Sigmoid colon (tissue), 7 donors: ENCODE measurements around the gene ZFYVE28. TPM values are rescaled to one million over a fixed set of nuclear protein-coding genes. Genes with fewer than 3 reads are reported as not detected.

Experiments used
- DNase-seq: peaks from one replicate; pipeline ENCODE4 v3.0.0-alpha.2; 2019
- H3K27ac ChIP-seq, 4 donors: fragments of 200-600 bp; sonication (generic); one replicate each; pipeline ENCODE4 v1.5.1; 2016 to 2019; ENCODE audit warnings: mild to moderate bottlenecking in 1 of 4
- H3K27me3 ChIP-seq, 3 donors: fragments of 200-600 bp; sonication (generic); one replicate each; pipeline ENCODE4 v1.5.1; 2019; ENCODE audit warnings: mild to moderate bottlenecking in 1 of 3
- H3K36me3 ChIP-seq, 4 donors: fragments of 200-600 bp; sonication (generic); one replicate each; pipeline ENCODE4 v1.5.1; 2016 to 2019
- H3K4me1 ChIP-seq, 4 donors: fragments of 200-600 bp; sonication (generic); one replicate each; pipeline ENCODE4 v1.5.1; 2017 to 2019
- H3K4me3 ChIP-seq, 4 donors: fragments of 200-600 bp; sonication (generic); one replicate each; pipeline ENCODE4 v1.5.1; 2017 to 2019; ENCODE audit warnings: mild to moderate bottlenecking in 2 of 4, moderate library complexity in 1 of 4
- H3K9me3 ChIP-seq, 4 donors: fragments of 200-600 bp in 3 of 4; sonication (generic) in 3 of 4; one replicate each; pipeline versions ENCODE4 v1.5.1 to v1.6.1; 2013 to 2019
- CTCF ChIP-seq, 4 experiments: fragments of 450-650 bp in 3 of 4; fragments of 200-600 bp in 1 of 4; IDR thresholded peaks; one replicate each; pipeline ENCODE4 v1.5.1; 2016 to 2019; ENCODE audit warnings: antibody characterized with exemption in 4 of 4, mild to moderate bottlenecking in 3 of 4, moderate library complexity in 2 of 4
- EP300 ChIP-seq, 4 donors: sonication (generic); formaldehyde crosslinking; IDR thresholded peaks; one replicate each; pipeline ENCODE4 v1.6.1; 2017; ENCODE audit warnings: antibody characterized with exemption in 4 of 4
- POLR2A ChIP-seq, 2 donors: fragments of 450-650 bp; IDR thresholded peaks; one replicate each; pipeline ENCODE4 v1.6.1; 2016; ENCODE audit warnings: antibody characterized with exemption in 2 of 2, mild to moderate bottlenecking in 2 of 2, moderate library complexity in 2 of 2
- POLR2AphosphoS5 ChIP-seq, 4 donors: sonication (generic); formaldehyde crosslinking; IDR thresholded peaks; one replicate each; pipeline ENCODE4 v1.6.1; 2017; ENCODE audit warnings: antibody characterized with exemption in 4 of 4
- WGBS, 2 donors: extraction: QIAGEN DNeasy Blood & Tissue Kit; methylation state at CpG; one replicate each; pipeline ENCODE4 v1.1.7; 2013; 5-methylcytosine and 5-hydroxymethylcytosine counted together
- intact Hi-C: fragments of 100-400 bp; cut with DNase I; formaldehyde crosslinking; loops from one replicate; pipeline ENCODE4 v1.15.1; 2023
- polyA plus RNA-seq, 3 donors: library from polyadenylated mRNA; stranded (reverse); fragments of 200-250 nt; gene quantifications; one replicate each; pipeline ENCODE4 v1.2.3, GENCODE V29; 2013
- total RNA-seq, 4 donors: library from RNA; depleted of rRNA; stranded (reverse); fragments of >200 nt; gene quantifications; one replicate each; pipeline ENCODE4 v1.1.0, GENCODE V29; 2016
- donor health status: healthy with polysubstance abuse.
- donor health status: Bipolar disorder and iron deficiency.
- donor health status: healthy.

ZFYVE28 gene
- total and polyA plus RNA-seq, 7 donors: 3.1 to 24.1 (median 13.0) TPM

GRCh38 chr4:2442175-2442993, 23.9 kb upstream of the ZFYVE28 start:
- Histone ChIP-seq H3K27ac (no peak overlapping the region), H3K9me3 (no peaks in the 10 kb centered on the region), H3K36me3 (no peaks in the 10 kb centered on the region), H3K27me3 (peaks cover 0 to 2% (median 0%) of the 10 kb centered on the region in 3 donors), H3K4me1 (no peaks in the 10 kb centered on the region), H3K4me3 (no peak overlapping the region)
- no peak for DNase-seq
- WGBS, 2 donors: 77 to 82% methylated on average over 20 of the region's 20 CpGs
- TF ChIP-seq CTCF (IDR thresholded peaks at IDR 0.05) (no peak), POLR2A (IDR thresholded peaks at IDR 0.05) (no peak), POLR2AphosphoS5 (IDR thresholded peaks at IDR 0.05) (no peak), EP300 (IDR thresholded peaks at IDR 0.05) (no peak)
- intact Hi-C loops: no loop called here

DNA sequence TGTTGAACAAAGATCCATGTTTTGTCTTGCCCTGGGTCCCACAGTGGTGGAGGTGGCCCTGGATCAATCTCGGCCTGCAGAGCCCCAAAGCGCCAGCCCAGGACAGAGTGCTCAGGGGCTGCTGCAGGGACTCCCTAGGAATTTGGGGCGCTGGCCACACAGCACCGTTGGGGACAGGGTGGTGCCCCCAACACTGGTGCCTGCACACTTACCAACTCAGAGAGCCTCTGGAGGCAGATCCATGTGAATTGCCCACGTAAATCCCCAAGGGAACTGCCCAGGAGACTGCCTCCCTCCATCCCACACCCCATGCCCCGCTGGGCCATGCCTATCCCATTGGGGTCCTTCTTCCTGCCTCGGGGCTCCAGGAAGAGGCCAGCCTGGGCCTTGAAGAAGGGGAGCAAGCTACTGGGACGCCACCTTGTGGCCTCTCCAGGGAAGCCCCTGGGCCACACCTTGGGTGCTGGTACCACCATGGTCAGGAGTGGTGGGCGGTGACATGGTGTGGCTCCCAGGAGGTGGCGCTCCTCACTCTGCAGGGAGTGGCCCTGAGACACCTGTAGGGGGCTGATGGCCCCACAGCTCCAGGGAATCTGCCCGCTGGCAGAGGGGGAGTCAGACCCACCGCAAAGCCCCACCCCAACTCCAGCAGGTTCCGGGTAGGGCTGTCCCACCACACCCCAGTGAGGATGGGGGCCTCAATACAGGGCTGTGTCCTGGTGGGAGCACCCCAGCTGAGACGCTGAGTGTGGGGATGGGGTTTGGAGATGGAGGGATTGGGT, 23.1 kb upstream of the ZFYVE28 start:
- no peak for DNase-seq
- no peaks in the 10 kb centered on the region for H3K4me1 ChIP-seq
- H3K27ac ChIP-seq: no peak overlapping the region
- WGBS, 2 donors: 33 to 52% methylated on average over 14 of the region's 14 CpGs
- no peaks in the 10 kb centered on the region for H3K9me3 ChIP-seq
- no peak overlapping the region for H3K4me3 ChIP-seq
- TF ChIP-seq POLR2A (IDR thresholded peaks at IDR 0.05) (no peak), CTCF (IDR thresholded peaks at IDR 0.05) (peak; percentile 12 to 45 (median 35))
- intact Hi-C loops: no loop called here
- no peaks in the 10 kb centered on the region for H3K36me3 ChIP-seq
- H3K27me3 ChIP-seq: peaks cover 0 to 2% (median 0%) of the 10 kb centered on the region in 3 donors

DNA sequence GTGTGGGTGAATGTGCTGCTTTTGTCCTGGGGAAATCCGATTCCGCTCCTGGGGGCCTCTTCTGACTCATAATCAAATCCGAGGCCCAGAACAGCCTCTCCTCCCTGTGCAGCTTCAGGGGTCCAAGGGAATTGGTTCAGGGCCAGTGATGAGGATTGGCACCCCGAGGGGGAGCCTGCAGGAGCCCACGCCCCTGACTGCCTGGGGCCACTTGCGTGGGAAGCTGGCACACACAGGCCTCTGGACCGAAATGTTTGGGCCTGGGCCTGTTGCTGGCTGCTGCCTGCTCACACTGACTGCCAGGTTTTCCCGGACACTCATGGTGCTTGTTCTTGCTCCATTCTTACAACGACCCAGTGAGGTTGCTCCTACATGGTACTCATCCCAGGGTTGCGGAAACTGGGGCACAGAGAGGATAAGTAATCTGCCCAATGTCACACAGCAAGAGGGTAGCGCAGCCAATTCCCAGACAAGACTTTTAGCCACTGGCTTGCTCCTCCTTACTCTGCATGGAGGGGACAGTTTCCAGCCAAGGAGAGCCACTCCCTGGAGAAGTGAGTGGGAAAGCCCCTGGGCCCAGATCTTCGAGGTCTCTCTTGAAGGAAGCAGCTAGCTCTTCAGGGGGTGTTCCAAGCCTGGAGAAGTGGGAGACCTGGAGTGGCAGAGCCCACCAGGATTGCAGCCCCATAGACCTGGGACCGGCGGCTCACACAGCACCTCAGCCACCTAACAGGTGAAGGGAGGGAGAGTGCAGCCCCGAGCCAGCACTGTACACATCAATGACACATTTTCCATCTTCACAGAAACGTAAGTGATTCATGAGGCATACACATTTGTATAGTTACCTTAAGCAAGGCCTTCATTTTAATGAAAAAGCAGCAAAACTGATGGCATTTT, 20.6 kb upstream of the ZFYVE28 start:
- TF ChIP-seq EP300 (IDR thresholded peaks at IDR 0.05) (no peak), POLR2A (IDR thresholded peaks at IDR 0.05) (no peak), POLR2AphosphoS5 (IDR thresholded peaks at IDR 0.05) (no peak), CTCF (IDR thresholded peaks at IDR 0.05) (no peak)
- 89 to 90% methylated on average over 16 of the region's 16 CpGs for WGBS, 2 donors

DNA sequence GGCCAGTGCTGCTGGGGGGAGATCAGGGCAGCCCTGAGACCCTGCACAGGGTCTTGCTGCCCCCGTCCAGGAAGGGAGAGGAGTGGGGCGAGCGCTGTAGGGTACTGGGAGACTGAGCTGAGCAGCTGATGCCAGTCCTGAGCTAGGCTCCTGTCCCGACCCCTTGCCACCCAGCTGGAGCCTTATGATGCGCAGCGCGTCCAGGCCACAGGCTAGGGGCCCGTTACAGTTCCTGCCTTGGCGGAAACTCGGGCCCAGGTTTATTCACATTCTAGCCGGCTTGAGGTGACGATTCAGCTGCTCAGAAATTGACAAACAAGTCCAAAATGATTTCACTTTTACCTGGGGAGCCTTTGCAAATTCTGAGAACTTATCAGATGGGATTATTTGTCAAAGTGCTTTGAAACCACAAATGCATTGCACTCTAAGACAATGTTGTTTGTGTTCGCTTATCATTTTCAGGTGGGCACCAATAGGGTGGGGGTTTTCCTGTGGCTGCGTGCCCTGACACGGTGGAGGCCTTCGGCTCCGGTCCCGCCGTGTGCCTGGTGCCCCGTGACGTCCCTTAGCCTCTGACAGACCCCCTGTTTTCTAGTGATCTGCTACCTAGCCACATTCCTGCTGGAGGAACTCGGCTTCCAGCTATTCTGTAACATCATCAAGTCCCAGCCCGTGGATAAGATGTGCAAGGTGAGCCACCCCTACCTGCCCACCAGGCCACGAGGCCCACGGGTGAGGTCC, 19.2 kb upstream of the ZFYVE28 start:
- no peak for DNase-seq
- TF ChIP-seq POLR2A (IDR thresholded peaks at IDR 0.05) (no peak), EP300 (IDR thresholded peaks at IDR 0.05) (no peak), POLR2AphosphoS5 (IDR thresholded peaks at IDR 0.05) (no peak), CTCF (IDR thresholded peaks at IDR 0.05) (no peak)
- Histone ChIP-seq H3K27me3 (peaks cover 0 to 2% (median 0%) of the 10 kb centered on the region in 3 donors), H3K4me1 (no peaks in the 10 kb centered on the region), H3K27ac (no peak overlapping the region), H3K9me3 (no peaks in the 10 kb centered on the region), H3K36me3 (no peaks in the 10 kb centered on the region), H3K4me3 (no peak overlapping the region)
- WGBS, 2 donors: 86% methylated on average over 25 of the region's 25 CpGs
- intact Hi-C loops: no loop called here

More for the DNA sequence above, 20.6 kb upstream of the ZFYVE28 start:
- intact Hi-C loops: no loop called here
- H3K4me3 ChIP-seq: no peak overlapping the region
- no peaks in the 10 kb centered on the region for H3K9me3 ChIP-seq
- no peaks in the 10 kb centered on the region for H3K36me3 ChIP-seq
- H3K4me1 ChIP-seq: no peaks in the 10 kb centered on the region
- no peak overlapping the region for H3K27ac ChIP-seq
- no peak for DNase-seq
- peaks cover 0 to 2% (median 0%) of the 10 kb centered on the region in 3 donors for H3K27me3 ChIP-seq
